ENCODE measurements around the gene AK8.

The AK8 gene

GRCh38 chr9:132729235-132729890 lies 148.7 kb downstream of the AK8 start:
- no peak overlapping the region for H3K4me3 ChIP-seq (ENCODE audit: low read depth, low read length)

GRCh38 chr9:132728497-132728896 lies 149.6 kb downstream of the AK8 start:
- Histone ChIP-seq H2BK120ac (ENCODE audit: insufficient read depth, low read length, poor library complexity) (no peak overlapping the region), H3K4me3 (ENCODE audit: low read depth, low read length) (no peak overlapping the region), H3K4me1 (ENCODE audit: control insufficient read depth in 1 of 2, insufficient read depth in 2 of 2, low read length in 2 of 2) (peaks cover 3 to 4% of the 10 kb centered on the region in 2 experiments), H3K36me3 (ENCODE audit: control insufficient read depth in 1 of 2, insufficient read depth in 2 of 2, low read length in 2 of 2) (no peaks in the 10 kb centered on the region), H3K18ac (ENCODE audit: low read length) (no peak overlapping the region), H3K23ac (ENCODE audit: low read length) (no peak overlapping the region), H4K91ac (ENCODE audit: low read depth, low read length) (no peak overlapping the region), H3K9me3 (ENCODE audit: insufficient read depth, low read depth, low read length) (peaks cover 2% of the 10 kb centered on the region), H2BK5ac (ENCODE audit: low read depth, low read length, poor library complexity) (no peak overlapping the region), H3K79me2 (ENCODE audit: control insufficient read depth, insufficient read depth, low read length, poor library complexity) (no peaks in the 10 kb centered on the region), H2AFZ (ENCODE audit: insufficient read depth, low read length, poor library complexity) (no peak overlapping the region), H2BK12ac (ENCODE audit: low read length) (no peak overlapping the region), H3K27ac (ENCODE audit: low read depth, low read length) (no peak overlapping the region), H3K27me3 (ENCODE audit: insufficient read depth, low read length) (no peaks in the 10 kb centered on the region), H3K79me1 (ENCODE audit: low read length) (no peaks in the 10 kb centered on the region), H3K4me2 (ENCODE audit: low read length) (no peak overlapping the region), H3K4ac (ENCODE audit: low read depth, low read length) (no peak overlapping the region), H4K8ac (ENCODE audit: low read depth, low read length) (no peak overlapping the region), H4K12ac (ENCODE audit: low read depth, low read length) (no peak overlapping the region), H3K9ac (ENCODE audit: low read length) (no peak overlapping the region), H2AK5ac (ENCODE audit: low read length) (no peak overlapping the region), H3K14ac (ENCODE audit: low read length) (no peak overlapping the region)
- DNase-seq: no peak
- WGBS (ENCODE audit: extremely low coverage, insufficient coverage, insufficient read length): no CpG with 5 or more reads among the region's 2 CpGs

More at GRCh38 chr9:132729235-132729890, 148.7 kb downstream of the AK8 start:
- Histone ChIP-seq H2AK5ac (ENCODE audit: low read length) (no peak overlapping the region), H4K8ac (ENCODE audit: low read depth, low read length) (no peak overlapping the region), H3K4me1 (ENCODE audit: control insufficient read depth in 1 of 2, insufficient read depth in 2 of 2, low read length in 2 of 2) (peaks cover 3 to 4% of the 10 kb centered on the region in 2 experiments), H2AFZ (ENCODE audit: insufficient read depth, low read length, poor library complexity) (no peak overlapping the region), H3K9me3 (ENCODE audit: insufficient read depth, low read depth, low read length) (no peaks in the 10 kb centered on the region), H3K27me3 (ENCODE audit: insufficient read depth, low read length) (no peaks in the 10 kb centered on the region), H2BK5ac (ENCODE audit: low read depth, low read length, poor library complexity) (no peak overlapping the region), H3K79me2 (ENCODE audit: control insufficient read depth, insufficient read depth, low read length, poor library complexity) (no peaks in the 10 kb centered on the region), H3K9ac (ENCODE audit: low read length) (no peak overlapping the region), H3K79me1 (ENCODE audit: low read length) (no peaks in the 10 kb centered on the region), H3K23ac (ENCODE audit: low read length) (no peak overlapping the region), H4K12ac (ENCODE audit: low read depth, low read length) (no peak overlapping the region), H4K91ac (ENCODE audit: low read depth, low read length) (no peak overlapping the region), H3K4ac (ENCODE audit: low read depth, low read length) (no peak overlapping the region), H3K27ac (ENCODE audit: low read depth, low read length) (no peak overlapping the region), H3K14ac (ENCODE audit: low read length) (no peak overlapping the region), H3K4me2 (ENCODE audit: low read length) (no peak overlapping the region), H2BK12ac (ENCODE audit: low read length) (no peak overlapping the region), H3K18ac (ENCODE audit: low read length) (no peak overlapping the region), H3K36me3 (ENCODE audit: control insufficient read depth in 1 of 2, insufficient read depth in 2 of 2, low read length in 2 of 2) (no peaks in the 10 kb centered on the region), H2BK120ac (ENCODE audit: insufficient read depth, low read length, poor library complexity) (no peak overlapping the region)
- WGBS (ENCODE audit: extremely low coverage, insufficient coverage, insufficient read length): no CpG with 5 or more reads among the region's 5 CpGs
- DNase-seq: no peak

- no peak overlapping the region for H3K4me3 ChIP-seq (ENCODE audit: low read depth, low read length)
- no peak overlapping the region for H2AK5ac ChIP-seq (ENCODE audit: low read length)
- no peak overlapping the region for H3K27ac ChIP-seq (ENCODE audit: low read depth, low read length)
- DNase-seq: no peak
- no peak overlapping the region for H3K4me2 ChIP-seq (ENCODE audit: low read length)
- no peak overlapping the region for H3K23ac ChIP-seq (ENCODE audit: low read length)
- no peak overlapping the region for H4K91ac ChIP-seq (ENCODE audit: low read depth, low read length)
- H3K36me3 ChIP-seq (ENCODE audit: control insufficient read depth in 1 of 2, insufficient read depth in 2 of 2, low read length in 2 of 2): no peaks in the 10 kb centered on the region
- no peak overlapping the region for H3K18ac ChIP-seq (ENCODE audit: low read length)
- H2BK12ac ChIP-seq (ENCODE audit: low read length): no peak overlapping the region
- H2BK120ac ChIP-seq (ENCODE audit: insufficient read depth, low read length, poor library complexity): no peak overlapping the region
- H3K27me3 ChIP-seq (ENCODE audit: insufficient read depth, low read length): no peaks in the 10 kb centered on the region
- H3K9ac ChIP-seq (ENCODE audit: low read length): no peak overlapping the region
- H2AFZ ChIP-seq (ENCODE audit: insufficient read depth, low read length, poor library complexity): no peak overlapping the region
- H4K8ac ChIP-seq (ENCODE audit: low read depth, low read length): no peak overlapping the region
- no peaks in the 10 kb centered on the region for H3K79me2 ChIP-seq (ENCODE audit: control insufficient read depth, insufficient read depth, low read length, poor library complexity)
- no peaks in the 10 kb centered on the region for H3K79me1 ChIP-seq (ENCODE audit: low read length)
- peaks cover 3 to 4% of the 10 kb centered on the region in 2 experiments for H3K4me1 ChIP-seq (ENCODE audit: control insufficient read depth in 1 of 2, insufficient read depth in 2 of 2, low read length in 2 of 2)
- no peak overlapping the region for H4K12ac ChIP-seq (ENCODE audit: low read depth, low read length)
- no peak overlapping the region for H3K4ac ChIP-seq (ENCODE audit: low read depth, low read length)
- H3K14ac ChIP-seq (ENCODE audit: low read length): no peak overlapping the region
- H2BK5ac ChIP-seq (ENCODE audit: low read depth, low read length, poor library complexity): no peak overlapping the region
- no CpG with 5 or more reads among the region's 5 CpGs for WGBS (ENCODE audit: extremely low coverage, insufficient coverage, insufficient read length)
- peaks cover 2% of the 10 kb centered on the region for H3K9me3 ChIP-seq (ENCODE audit: insufficient read depth, low read depth, low read length)
Measured at GRCh38 chr9:132728071-132728470, 150.0 kb downstream of the AK8 start.

GRCh38 chr9:132726576-132727130 lies 151.4 kb downstream of the AK8 start:
- Histone ChIP-seq H3K36me3 (ENCODE audit: control insufficient read depth in 1 of 2, insufficient read depth in 2 of 2, low read length in 2 of 2) (no peaks in the 10 kb centered on the region), H2BK120ac (ENCODE audit: insufficient read depth, low read length, poor library complexity) (no peak overlapping the region), H3K9ac (ENCODE audit: low read length) (no peak overlapping the region), H4K8ac (ENCODE audit: low read depth, low read length) (no peak overlapping the region), H3K18ac (ENCODE audit: low read length) (no peak overlapping the region), H2BK12ac (ENCODE audit: low read length) (no peak overlapping the region), H3K23ac (ENCODE audit: low read length) (no peak overlapping the region), H3K9me3 (ENCODE audit: insufficient read depth, low read depth, low read length) (peaks cover 5% of the 10 kb centered on the region), H3K4me2 (ENCODE audit: low read length) (no peak overlapping the region), H2AFZ (ENCODE audit: insufficient read depth, low read length, poor library complexity) (no peak overlapping the region), H3K79me1 (ENCODE audit: low read length) (no peaks in the 10 kb centered on the region), H3K27me3 (ENCODE audit: insufficient read depth, low read length) (no peaks in the 10 kb centered on the region), H4K91ac (ENCODE audit: low read depth, low read length) (no peak overlapping the region), H3K4me1 (ENCODE audit: control insufficient read depth in 1 of 2, insufficient read depth in 2 of 2, low read length in 2 of 2) (no peaks in the 10 kb centered on the region), H2AK5ac (ENCODE audit: low read length) (no peak overlapping the region), H3K79me2 (ENCODE audit: control insufficient read depth, insufficient read depth, low read length, poor library complexity) (no peaks in the 10 kb centered on the region), H2BK5ac (ENCODE audit: low read depth, low read length, poor library complexity) (no peak overlapping the region), H4K12ac (ENCODE audit: low read depth, low read length) (no peak overlapping the region), H3K27ac (ENCODE audit: low read depth, low read length) (no peak overlapping the region), H3K4me3 (ENCODE audit: low read depth, low read length) (no peak overlapping the region), H3K14ac (ENCODE audit: low read length) (no peak overlapping the region), H3K4ac (ENCODE audit: low read depth, low read length) (no peak overlapping the region)
- no peak for DNase-seq
- WGBS (ENCODE audit: extremely low coverage, insufficient coverage, insufficient read length): no CpG with 5 or more reads among the region's 8 CpGs
